ENCODE measurements around the gene IL21. TPM values are rescaled to one million over a fixed set of nuclear protein-coding genes. Genes with fewer than 3 reads are reported as not detected.

IL21 gene
- not detected in 5 replicates for total RNA-seq (2022; extraction: Qiagen RNA extraction)

DNA sequence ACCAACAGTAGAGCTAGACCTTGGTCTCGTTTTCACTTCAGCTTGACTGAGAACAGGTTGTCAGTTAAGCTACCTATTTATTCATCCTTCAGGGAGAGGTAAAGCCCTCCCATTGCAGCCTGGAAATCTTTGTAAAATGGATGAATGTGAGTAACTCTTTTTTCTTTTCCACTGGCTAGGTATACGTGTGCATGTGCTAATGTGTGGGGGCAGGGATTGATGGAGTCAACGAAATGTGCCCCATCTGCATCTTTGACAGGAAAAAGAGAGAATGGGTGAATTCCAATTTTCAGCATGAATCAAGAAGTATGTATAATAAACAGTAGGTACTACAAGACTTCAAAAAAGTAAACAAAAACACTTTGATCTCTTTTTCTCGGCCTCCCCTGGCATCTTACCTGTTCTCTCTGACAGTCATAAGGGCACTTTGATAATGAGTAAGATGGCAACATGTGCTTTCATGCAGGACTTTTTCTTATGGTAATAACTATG lies at the start of gene IL21:
Gene IL21 (minus strand): TSS at position 51 of the 492 bp plus-strand sequence. CDS start 55 bp downstream, outside the sequence.

Other genes starting within 250 kb of the IL21 start
- not detected in 5 replicates for gene ADAD1, start 242.1 kb downstream of the IL21 start, total RNA-seq (2022; extraction: Qiagen RNA extraction)
- gene IL2, start 164.3 kb downstream of the IL21 start, total RNA-seq (2022; extraction: Qiagen RNA extraction) = not detected in 5 replicates
- 2.0 to 3.1 TPM (median 2.8 TPM) in 5 replicates for gene BBS12, start 111.6 kb upstream of the IL21 start, total RNA-seq (2022; extraction: Qiagen RNA extraction)
- gene FGF2, start 205.8 kb upstream of the IL21 start, total RNA-seq (2022; extraction: Qiagen RNA extraction) = 33.6 to 51.5 TPM (median 48.4 TPM) in 5 replicates

Measured in A549 treated with Hydrocortisone at 1 μM for 4 hours (cell line).